RWPE2 (cell line): Measurements from ENCODE around the gene NWD2.

Experiments
- ATAC-seq: fragments of 200-7000 bp; cut with Tn5 transposase; 3 replicates; pipeline ENCODE4 v1.9.1; 2021; ENCODE audit warnings: low read depth
- DNase-seq: peaks from one replicate; pipeline ENCODE4 v3.0.0-alpha.2; 2020; ENCODE audit warnings: low spot score
- H3K27ac ChIP-seq: fragments of 450-650 bp; 2 replicates; pipeline ENCODE4 v1.5.1; 2017; ENCODE audit warnings: mild to moderate bottlenecking; ENCODE audit not compliant: poor library complexity, severe bottlenecking
- H3K27me3 ChIP-seq: fragments of 250-450 bp; sonication (Bioruptor Pico); 2 replicates; pipeline ENCODE4 v1.5.1; 2021; ENCODE audit warnings: mild to moderate bottlenecking, moderate library complexity; ENCODE audit not compliant: insufficient read depth, poor library complexity, severe bottlenecking
- H3K36me3 ChIP-seq: fragments of 250-450 bp; sonication (Bioruptor Pico); 2 replicates; pipeline ENCODE4 v1.5.1; 2020; ENCODE audit warnings: low read depth, mild to moderate bottlenecking, moderate library complexity
- H3K4me1 ChIP-seq: fragments of 250-450 bp; sonication (Bioruptor Pico); 2 replicates; pipeline ENCODE4 v1.5.1; 2021; ENCODE audit warnings: mild to moderate bottlenecking, moderate library complexity; ENCODE audit not compliant: insufficient read depth, poor library complexity, severe bottlenecking
- H3K4me3 ChIP-seq: fragments of 250-450 bp; sonication (Bioruptor Pico); 2 replicates; pipeline ENCODE4 v1.5.1; 2021; ENCODE audit warnings: mild to moderate bottlenecking, moderate library complexity; ENCODE audit not compliant: severe bottlenecking
- H3K9me3 ChIP-seq: fragments of 250-450 bp; sonication (Bioruptor Pico); 2 replicates; pipeline ENCODE4 v1.5.1; 2021; ENCODE audit warnings: mild to moderate bottlenecking, moderate library complexity; ENCODE audit not compliant: severe bottlenecking
- TF ChIP-seq, protein P1 (sequence below): fragments of 450-650 bp; IDR thresholded peaks from one replicate; pipeline ENCODE4 v1.5.1; 2017; ENCODE audit warnings: mild to moderate bottlenecking, moderate library complexity; ENCODE audit not compliant: poor library complexity, severe bottlenecking

Gene NWD2

DNA sequence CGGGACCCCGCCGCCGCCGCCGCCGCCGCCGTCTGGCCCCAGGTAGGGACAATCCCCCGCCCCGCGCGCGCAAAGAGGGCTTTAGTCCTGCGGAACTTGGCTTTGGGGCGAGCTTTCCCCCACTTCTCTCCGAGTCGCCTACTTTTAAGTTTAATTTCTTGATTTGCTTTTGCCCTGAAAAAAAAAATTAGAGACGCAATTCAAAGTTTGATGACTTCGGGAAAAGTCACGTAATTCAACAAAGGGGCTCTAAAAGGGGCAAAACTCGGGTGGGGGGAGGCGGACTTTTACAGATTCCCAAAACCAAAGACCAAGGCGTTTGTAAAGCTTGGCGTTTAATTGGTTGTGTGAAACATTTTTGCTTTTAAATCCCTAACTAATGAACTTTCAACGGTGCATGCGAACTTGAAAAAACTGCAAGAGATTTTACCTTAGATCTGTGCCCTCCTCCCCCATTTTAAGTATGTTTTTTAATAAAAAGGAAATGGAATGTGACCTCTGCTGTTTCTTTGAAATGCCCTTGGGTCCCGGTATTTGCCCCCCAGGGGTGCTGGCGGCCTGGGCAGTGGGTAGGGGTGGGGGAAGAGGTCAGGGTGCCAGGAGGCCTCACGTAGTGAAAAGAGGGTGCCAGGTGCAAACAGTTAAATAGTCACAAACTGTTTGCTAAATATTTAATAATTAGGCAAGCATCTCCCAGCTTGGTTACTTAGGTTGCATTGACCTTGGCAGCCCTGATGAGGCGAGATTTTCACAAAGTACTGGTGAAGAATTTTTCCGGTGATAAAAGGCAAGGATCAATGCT, 209.7 kb downstream of the NWD2 start:
- Histone ChIP-seq H3K4me1 (no peaks in the 10 kb centered on the region), H3K9me3 (no peaks in the 10 kb centered on the region), H3K27ac (no peak overlapping the region), H3K27me3 (peaks cover 3% of the 10 kb centered on the region), H3K36me3 (no peaks in the 10 kb centered on the region), H3K4me3 (peak overlapping the region; percentile 45)
- DNase-seq (no peak), ATAC-seq (no peak)
- TF ChIP-seq, protein P1, sequence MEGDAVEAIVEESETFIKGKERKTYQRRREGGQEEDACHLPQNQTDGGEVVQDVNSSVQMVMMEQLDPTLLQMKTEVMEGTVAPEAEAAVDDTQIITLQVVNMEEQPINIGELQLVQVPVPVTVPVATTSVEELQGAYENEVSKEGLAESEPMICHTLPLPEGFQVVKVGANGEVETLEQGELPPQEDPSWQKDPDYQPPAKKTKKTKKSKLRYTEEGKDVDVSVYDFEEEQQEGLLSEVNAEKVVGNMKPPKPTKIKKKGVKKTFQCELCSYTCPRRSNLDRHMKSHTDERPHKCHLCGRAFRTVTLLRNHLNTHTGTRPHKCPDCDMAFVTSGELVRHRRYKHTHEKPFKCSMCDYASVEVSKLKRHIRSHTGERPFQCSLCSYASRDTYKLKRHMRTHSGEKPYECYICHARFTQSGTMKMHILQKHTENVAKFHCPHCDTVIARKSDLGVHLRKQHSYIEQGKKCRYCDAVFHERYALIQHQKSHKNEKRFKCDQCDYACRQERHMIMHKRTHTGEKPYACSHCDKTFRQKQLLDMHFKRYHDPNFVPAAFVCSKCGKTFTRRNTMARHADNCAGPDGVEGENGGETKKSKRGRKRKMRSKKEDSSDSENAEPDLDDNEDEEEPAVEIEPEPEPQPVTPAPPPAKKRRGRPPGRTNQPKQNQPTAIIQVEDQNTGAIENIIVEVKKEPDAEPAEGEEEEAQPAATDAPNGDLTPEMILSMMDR, result no peak

DNA sequence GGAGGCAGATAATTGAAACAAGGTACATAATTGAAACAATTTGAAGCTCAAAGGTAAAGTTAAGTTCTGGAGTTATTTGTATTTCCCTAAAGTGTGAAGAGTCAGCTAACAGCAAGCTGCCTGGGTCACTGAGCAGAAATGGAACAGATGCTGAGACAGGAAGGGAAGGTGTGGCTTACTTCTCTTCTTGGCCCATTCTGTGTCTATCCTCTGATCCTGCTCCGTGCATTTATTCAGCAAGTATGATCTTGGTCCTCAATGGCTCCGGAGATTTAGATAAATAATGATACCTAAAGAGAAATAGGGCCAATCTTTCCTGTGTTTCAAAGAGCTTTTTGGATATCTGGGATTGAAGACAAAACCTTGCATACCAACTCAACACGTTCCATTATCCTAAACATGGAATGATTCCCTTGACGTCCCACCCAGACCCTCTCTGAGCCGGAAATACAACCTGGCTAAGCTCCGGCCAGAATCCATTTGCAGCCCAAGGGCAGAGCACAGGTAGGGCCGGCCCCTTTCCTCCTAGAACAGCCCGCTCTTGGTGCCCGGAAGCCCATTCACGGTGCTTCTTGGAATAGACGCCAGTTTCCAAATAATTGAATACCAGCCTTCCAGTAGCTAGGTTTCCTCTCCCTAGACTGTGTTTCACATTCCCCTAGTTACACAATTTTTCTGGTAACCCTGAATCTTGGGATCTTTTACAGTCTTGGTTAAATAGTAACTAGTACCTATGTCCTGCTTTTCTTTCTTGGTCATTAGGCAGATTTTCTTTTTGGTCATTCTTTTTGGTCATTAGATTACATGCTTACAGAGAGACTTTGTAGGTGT, 211.0 kb downstream of the NWD2 start:
- Histone ChIP-seq H3K9me3 (no peaks in the 10 kb centered on the region), H3K36me3 (no peaks in the 10 kb centered on the region), H3K4me3 (no peak overlapping the region), H3K4me1 (no peaks in the 10 kb centered on the region), H3K27ac (no peak overlapping the region), H3K27me3 (peaks cover 3% of the 10 kb centered on the region)
- TF ChIP-seq, protein P1, result no peak
- DNase-seq (no peak), ATAC-seq (no peak)

DNA sequence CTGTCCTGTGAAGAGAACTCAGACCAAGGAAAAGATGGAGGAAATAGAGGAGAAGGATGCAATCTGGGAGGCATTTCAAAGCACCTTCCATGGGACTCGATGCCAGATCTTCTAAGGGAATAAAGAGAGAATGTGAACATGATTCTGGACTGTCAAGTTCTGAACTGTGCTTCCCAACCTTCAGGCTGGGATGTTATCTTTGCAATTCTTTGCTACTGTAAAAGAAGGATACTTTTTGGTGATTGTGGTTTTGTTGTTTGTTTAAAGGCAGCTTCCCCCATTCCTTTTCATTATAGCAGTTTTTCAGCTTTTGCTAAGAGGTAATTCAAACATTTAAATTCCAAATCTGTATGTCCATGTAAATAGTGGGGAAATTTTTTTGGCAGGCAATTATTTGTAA, 217.3 kb downstream of the NWD2 start:
- TF ChIP-seq, protein P1, result no peak
- H3K27me3 ChIP-seq, result no peaks in the 10 kb centered on the region

DNA sequence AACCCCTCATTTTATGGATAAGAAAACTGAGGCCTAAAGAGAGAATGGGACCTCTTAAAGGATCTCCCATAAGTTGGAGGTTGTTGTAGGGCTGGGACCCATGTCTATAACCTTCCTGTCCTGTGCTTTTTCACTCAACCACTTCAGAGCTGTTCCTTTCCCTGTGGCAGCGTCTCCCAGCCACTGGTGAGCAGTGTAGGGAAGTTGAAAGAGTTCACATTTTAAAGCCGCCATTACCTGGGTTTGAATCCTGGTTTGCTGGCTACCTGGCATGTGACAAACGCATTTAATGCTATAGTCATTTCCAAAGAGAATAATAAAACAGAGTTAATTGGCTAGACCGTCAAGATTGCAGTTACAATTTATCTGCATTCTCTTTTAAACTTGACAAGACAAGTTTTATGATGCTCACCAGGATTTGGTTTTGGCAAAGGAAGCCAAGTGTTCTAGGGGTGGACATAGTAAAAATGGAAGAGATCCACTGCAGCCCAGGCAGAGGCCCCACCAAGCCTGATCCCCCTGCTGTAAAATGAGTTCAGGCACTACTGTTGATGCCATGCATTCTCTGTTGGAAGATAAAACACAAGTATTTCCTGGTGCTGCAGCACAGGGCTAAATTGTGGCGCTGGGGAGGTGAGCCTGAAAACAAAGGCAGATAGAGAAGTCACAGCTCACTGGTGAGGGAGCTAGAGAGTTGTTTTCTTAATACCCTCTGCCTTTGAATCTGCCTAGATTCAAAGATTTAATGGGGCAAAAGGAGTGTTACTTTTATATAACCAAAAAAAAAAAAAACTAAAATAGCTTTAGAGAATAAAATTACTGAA, 218.7 kb downstream of the NWD2 start:
- ATAC-seq (no peak), DNase-seq (no peak)
- H3K4me1 ChIP-seq, result no peaks in the 10 kb centered on the region
- no peak overlapping the region for H3K27ac ChIP-seq
- no peaks in the 10 kb centered on the region for H3K36me3 ChIP-seq
- no peak overlapping the region for H3K4me3 ChIP-seq
- H3K9me3 ChIP-seq, result no peaks in the 10 kb centered on the region
- TF ChIP-seq, protein P1, result no peak
- no peaks in the 10 kb centered on the region for H3K27me3 ChIP-seq

More for the DNA sequence above, 217.3 kb downstream of the NWD2 start:
- H3K36me3 ChIP-seq, result no peaks in the 10 kb centered on the region
- no peaks in the 10 kb centered on the region for H3K4me1 ChIP-seq
- no peak overlapping the region for H3K27ac ChIP-seq
- DNase-seq, result no peak
- no peak for ATAC-seq
- no peaks in the 10 kb centered on the region for H3K9me3 ChIP-seq
- no peak overlapping the region for H3K4me3 ChIP-seq
